Measurements from ENCODE around the gene KIF26B. TPM values are rescaled to one million over a fixed set of nuclear protein-coding genes. Genes with fewer than 3 reads are reported as not detected.
"Not testable (repeated sequence)": the region's sequence is repeated elsewhere in the genome, so short reads cannot be mapped to it uniquely, and the experiment has no call there.

Gene KIF26B
- total RNA-seq, 1 donor from 2014 or later, result 3.8 TPM

- ATAC-seq (no peak), DNase-seq (ENCODE audit: missing footprints) (no peak)
- intact Hi-C loops (cut with DNase I), result no loop called here
Measured at GRCh38 chr1:245356891-245357585, 202.3 kb downstream of the KIF26B start.

- DNase-seq (ENCODE audit: missing footprints); intact Hi-C loops (cut with DNase I); ATAC-seq: not testable (repeated sequence)
Measured at GRCh38 chr1:245359101-245359680, 204.4 kb downstream of the KIF26B start.

- intact Hi-C loops (cut with DNase I), result no loop called here
- no peak for ATAC-seq
- DNase-seq (ENCODE audit: missing footprints), result no peak
Measured at GRCh38 chr1:245361065-245361464, 206.3 kb downstream of the KIF26B start.

GRCh38 chr1:245361951-245362350 lies 207.2 kb downstream of the KIF26B start:
- intact Hi-C loops (cut with DNase I), result no loop called here
- ATAC-seq (no peak), DNase-seq (ENCODE audit: missing footprints) (no peak)

- DNase-seq (ENCODE audit: missing footprints), result no peak
- no peak for ATAC-seq
- intact Hi-C loops (cut with DNase I), result no loop called here
Measured at GRCh38 chr1:245363461-245364200, 208.8 kb downstream of the KIF26B start.

- intact Hi-C loops (cut with DNase I), result no loop called here
- no peak for DNase-seq (ENCODE audit: missing footprints)
- no peak for ATAC-seq
Measured at GRCh38 chr1:245365095-245366020, 210.6 kb downstream of the KIF26B start.

- ATAC-seq (no peak), DNase-seq (ENCODE audit: missing footprints) (no peak)
- intact Hi-C loops (cut with DNase I), result no loop called here
Measured at GRCh38 chr1:245366886-245367285, 212.1 kb downstream of the KIF26B start.

GRCh38 chr1:245370175-245370825 lies 215.5 kb downstream of the KIF26B start:
- no peak for ATAC-seq

GRCh38 chr1:245370905-245371581 lies 216.3 kb downstream of the KIF26B start:
- DNase-seq (ENCODE audit: missing footprints) (no peak), ATAC-seq (peak; percentile 76)
- intact Hi-C loops (cut with DNase I), result no loop called here

More at GRCh38 chr1:245370175-245370825, 215.5 kb downstream of the KIF26B start:
- intact Hi-C loops (cut with DNase I), result no loop called here
- DNase-seq (ENCODE audit: missing footprints), result no peak

- ATAC-seq (no peak), DNase-seq (ENCODE audit: missing footprints) (no peak)
- intact Hi-C loops (cut with DNase I), result no loop called here
Measured at GRCh38 chr1:245373131-245373530, 218.3 kb downstream of the KIF26B start.

GRCh38 chr1:245375789-245376460 lies 221.1 kb downstream of the KIF26B start:
- no peak for ATAC-seq
- intact Hi-C loops (cut with DNase I), result no loop called here
- DNase-seq (ENCODE audit: missing footprints), result no peak

- intact Hi-C loops (cut with DNase I), result no loop called here
- DNase-seq (ENCODE audit: missing footprints) (no peak), ATAC-seq (no peak)
Measured at GRCh38 chr1:245377854-245378253, 223.1 kb downstream of the KIF26B start.

GRCh38 chr1:245378311-245378722 lies 223.5 kb downstream of the KIF26B start:
- ATAC-seq (no peak), DNase-seq (ENCODE audit: missing footprints) (no peak)
- intact Hi-C loops (cut with DNase I), result no loop called here

GRCh38 chr1:245378745-245379144 lies 224.0 kb downstream of the KIF26B start:
- DNase-seq (ENCODE audit: missing footprints) (no peak), ATAC-seq (no peak)
- intact Hi-C loops (cut with DNase I), result no loop called here

- intact Hi-C loops (cut with DNase I), result loop anchor here (2.0 kb wide), 1 partner anchor 224 kb away; no protein-coding TSS in a partner anchor
- DNase-seq (ENCODE audit: missing footprints), result no peak
- ATAC-seq, result no peak
Measured at GRCh38 chr1:245380790-245381535, 226.2 kb downstream of the KIF26B start.

GRCh38 chr1:245382981-245383380 lies 228.2 kb downstream of the KIF26B start:
- intact Hi-C loops (cut with DNase I), result no loop called here
- ATAC-seq, result no peak

More at GRCh38 chr1:245382981-245383380, 228.2 kb downstream of the KIF26B start:
- no peak for DNase-seq (ENCODE audit: missing footprints)

All from Right ventricle myocardium inferior (tissue), 1 donor.